Upper lobe of left lung (tissue), 6 donors: Measurements from ENCODE around the gene ERG. TPM values are rescaled to one million over a fixed set of nuclear protein-coding genes. Genes with fewer than 3 reads are reported as not detected.
A peak's percentile ranks its signal among the peaks of the same experiment; 100 is the strongest.

Experiments
- ATAC-seq, 2 donors: fragments of 200-7000 bp; cut with Tn5 transposase; one replicate each; pipeline ENCODE4 v1.9.1; 2022; ENCODE audit warnings: mild to moderate bottlenecking in 2 of 2, moderate library complexity in 2 of 2; ENCODE audit not compliant: low FRiP score in 2 of 2
- DNase-seq, 2 donors: peaks; one replicate each; pipeline ENCODE4 v3.0.0-alpha.2; 2019 to 2020
- H3K27ac ChIP-seq, 4 donors: fragments of 200-600 bp; sonication (generic); one replicate each; pipeline ENCODE4 v1.5.1; 2016 to 2019
- H3K27me3 ChIP-seq, 4 donors: fragments of 200-600 bp; sonication (generic); one replicate each; pipeline ENCODE4 v1.5.1; 2017 to 2019
- H3K36me3 ChIP-seq, 4 donors: fragments of 200-600 bp; sonication (generic); one replicate each; pipeline ENCODE4 v1.5.1; 2016 to 2019
- H3K4me1 ChIP-seq, 4 donors: fragments of 200-600 bp; sonication (generic); one replicate each; pipeline ENCODE4 v1.5.1; 2018 to 2019
- H3K4me3 ChIP-seq, 4 donors: fragments of 200-600 bp; sonication (generic); one replicate each; pipeline ENCODE4 v1.5.1; 2017 to 2019; ENCODE audit warnings: mild to moderate bottlenecking in 2 of 4, moderate library complexity in 1 of 4
- H3K9me3 ChIP-seq, 4 donors: fragments of 200-600 bp; sonication (generic); one replicate each; pipeline ENCODE4 v1.5.1; 2018 to 2019
- EP300 ChIP-seq, 4 donors: sonication (generic); formaldehyde crosslinking; IDR thresholded peaks; one replicate each; pipeline ENCODE4 v1.5.1; 2017; ENCODE audit warnings: antibody characterized with exemption in 4 of 4, control low read depth in 2 of 4
- POLR2A ChIP-seq, 4 donors: fragments of 450-650 bp; IDR thresholded peaks; one replicate each; pipeline ENCODE4 v1.5.1; 2016 to 2017; ENCODE audit warnings: antibody characterized with exemption in 4 of 4, mild to moderate bottlenecking in 2 of 4
- POLR2AphosphoS5 ChIP-seq, 2 donors: sonication (generic); formaldehyde crosslinking; IDR thresholded peaks; one replicate each; pipeline ENCODE4 v1.5.1; 2017; ENCODE audit warnings: antibody characterized with exemption in 2 of 2
- WGBS, 2 donors: methylation state at CpG; one replicate each; pipeline ENCODE4 v1.1.5; 2017 to 2018; 5-methylcytosine and 5-hydroxymethylcytosine counted together
- total RNA-seq, 6 donors: library from RNA; depleted of rRNA in 4 of 6; stranded (reverse); fragments of >200 nt in 4 of 6; gene quantifications; one replicate each; pipeline versions ENCODE4 v1.1.0 to v1.2.1, GENCODE V29; 2016 to 2021
- TF ChIP-seq, protein P1 (sequence below), 6 experiments: fragments of 450-650 bp in 4 of 6; fragments of 200-600 bp in 2 of 6; sonication (generic) in 2 of 6; IDR thresholded peaks; one replicate each; pipeline ENCODE4 v1.5.1; 2016 to 2019; ENCODE audit warnings: antibody characterized with exemption in 6 of 6
- donor health status: DM: no; HTN: no; CAD: no; lungs with moderate emphysema.
- donor health status: DM: no; HTN: yes; CAD: no; lungs with severe emphysema.

Gene ERG
- total RNA-seq, 6 donors from 2014 or later, result 14.7 to 38.9 (median 18.1) TPM

DNA sequence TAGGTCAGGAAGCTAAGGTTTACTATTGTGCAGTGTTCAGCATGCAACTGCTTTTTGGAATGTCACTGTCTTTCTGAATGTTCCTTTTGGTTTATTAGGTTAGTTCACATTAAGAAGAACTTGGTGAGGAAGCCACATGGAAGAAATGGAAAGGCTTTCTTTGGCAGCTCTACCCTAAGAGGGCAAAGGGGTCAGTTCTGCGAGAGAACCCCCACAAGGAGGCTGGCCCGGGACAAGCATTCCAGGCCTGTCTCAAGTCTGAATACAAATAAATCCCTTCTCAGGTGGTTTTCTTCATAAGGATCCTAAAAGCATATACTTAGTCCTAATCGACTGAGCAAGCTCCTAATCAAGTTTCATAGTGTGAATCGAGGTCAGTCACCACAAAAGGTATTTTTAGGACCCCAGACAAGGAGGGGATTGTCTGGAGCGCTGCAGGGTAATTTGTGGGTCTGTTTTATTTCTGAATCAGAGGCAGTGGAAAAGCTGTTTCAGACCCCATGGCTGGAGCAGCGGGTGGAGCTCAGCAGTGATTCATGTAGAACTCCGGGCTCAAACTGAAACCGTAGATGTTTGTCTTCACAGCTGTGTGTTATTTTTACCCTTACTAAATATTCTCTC is 63.3 kb downstream of the ERG start:
- Histone ChIP-seq H3K4me3 (no peak overlapping the region), H3K36me3 (no peaks in the 10 kb centered on the region), H3K4me1 (peaks cover 13 to 28% (median 22%) of the 10 kb centered on the region in 4 donors), H3K27me3 (no peaks in the 10 kb centered on the region), H3K9me3 (no peaks in the 10 kb centered on the region), H3K27ac (no peak overlapping the region)
- TF ChIP-seq POLR2A (IDR thresholded peaks at IDR 0.05), result no peak
- TF ChIP-seq, protein P1, sequence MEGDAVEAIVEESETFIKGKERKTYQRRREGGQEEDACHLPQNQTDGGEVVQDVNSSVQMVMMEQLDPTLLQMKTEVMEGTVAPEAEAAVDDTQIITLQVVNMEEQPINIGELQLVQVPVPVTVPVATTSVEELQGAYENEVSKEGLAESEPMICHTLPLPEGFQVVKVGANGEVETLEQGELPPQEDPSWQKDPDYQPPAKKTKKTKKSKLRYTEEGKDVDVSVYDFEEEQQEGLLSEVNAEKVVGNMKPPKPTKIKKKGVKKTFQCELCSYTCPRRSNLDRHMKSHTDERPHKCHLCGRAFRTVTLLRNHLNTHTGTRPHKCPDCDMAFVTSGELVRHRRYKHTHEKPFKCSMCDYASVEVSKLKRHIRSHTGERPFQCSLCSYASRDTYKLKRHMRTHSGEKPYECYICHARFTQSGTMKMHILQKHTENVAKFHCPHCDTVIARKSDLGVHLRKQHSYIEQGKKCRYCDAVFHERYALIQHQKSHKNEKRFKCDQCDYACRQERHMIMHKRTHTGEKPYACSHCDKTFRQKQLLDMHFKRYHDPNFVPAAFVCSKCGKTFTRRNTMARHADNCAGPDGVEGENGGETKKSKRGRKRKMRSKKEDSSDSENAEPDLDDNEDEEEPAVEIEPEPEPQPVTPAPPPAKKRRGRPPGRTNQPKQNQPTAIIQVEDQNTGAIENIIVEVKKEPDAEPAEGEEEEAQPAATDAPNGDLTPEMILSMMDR (IDR thresholded peaks at IDR 0.05), result no peak
- no peak for TF ChIP-seq EP300 (IDR thresholded peaks at IDR 0.05)
- no peak for TF ChIP-seq POLR2AphosphoS5 (IDR thresholded peaks at IDR 0.05)
- DNase-seq, result no peak
- peak in 1 of 2 donors; percentile 43 for ATAC-seq
- WGBS, 2 donors, result 59 to 69% methylated on average over 8 of the region's 8 CpGs

DNA sequence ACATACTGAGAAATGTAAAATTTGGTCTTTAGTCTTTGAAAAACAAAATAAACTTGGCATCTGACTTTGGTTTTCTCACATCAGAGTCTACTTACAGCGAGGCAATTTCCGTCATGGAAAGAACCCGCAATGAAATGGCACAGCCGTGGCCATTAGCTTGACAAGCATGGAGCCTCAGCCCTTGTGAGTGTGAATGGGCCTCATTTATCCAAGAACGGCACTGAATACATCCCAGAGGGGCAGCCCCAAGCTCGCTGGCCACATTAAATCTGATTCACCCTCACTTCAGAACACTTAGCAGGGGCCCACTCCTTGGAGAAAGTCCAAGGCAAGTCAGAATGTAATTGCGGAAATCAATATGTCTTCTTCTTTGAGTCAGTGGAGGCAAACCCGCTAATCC is 64.8 kb downstream of the ERG start:
- Histone ChIP-seq H3K4me1 (peaks cover 2 to 15% (median 9%) of the 10 kb centered on the region in 4 donors), H3K36me3 (no peaks in the 10 kb centered on the region), H3K27ac (no peak overlapping the region), H3K4me3 (no peak overlapping the region), H3K27me3 (no peaks in the 10 kb centered on the region), H3K9me3 (no peaks in the 10 kb centered on the region)
- ATAC-seq, result no peak
- 87 to 93% methylated on average over 8 of the region's 8 CpGs for WGBS, 2 donors
- DNase-seq, result no peak
- TF ChIP-seq POLR2AphosphoS5 (IDR thresholded peaks at IDR 0.05), result no peak
- no peak for TF ChIP-seq POLR2A (IDR thresholded peaks at IDR 0.05)
- TF ChIP-seq, protein P1 (IDR thresholded peaks at IDR 0.05), result no peak
- TF ChIP-seq EP300 (IDR thresholded peaks at IDR 0.05), result no peak

DNA sequence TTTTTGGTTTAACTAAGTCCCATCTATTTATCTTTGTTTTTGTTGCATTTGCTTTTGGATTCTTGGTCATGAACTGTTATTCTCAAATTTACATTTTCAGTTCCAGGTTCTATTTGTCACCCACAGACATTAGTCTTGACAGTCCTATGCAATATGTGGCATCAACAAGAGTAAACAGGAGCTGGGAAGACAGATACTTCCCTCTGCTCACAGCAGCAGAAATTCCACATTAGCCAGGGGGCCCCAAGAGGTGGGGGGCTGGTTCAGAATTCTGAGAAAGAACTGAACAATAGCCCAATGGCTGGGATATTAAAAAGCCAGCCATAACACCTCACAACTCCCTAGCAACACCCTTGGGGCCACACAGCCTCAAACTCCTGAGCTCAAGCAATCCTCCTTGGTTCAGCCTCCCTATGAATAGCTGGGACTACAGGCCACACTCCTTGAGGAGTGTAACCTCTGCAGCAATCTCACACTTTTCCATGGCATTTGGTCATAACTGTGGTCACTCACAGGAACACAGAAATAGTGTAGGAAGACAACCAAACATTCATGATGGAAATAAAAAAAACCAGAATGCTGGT is 67.8 kb downstream of the ERG start:
- ATAC-seq (no peak), DNase-seq (no peak)
- no peaks in the 10 kb centered on the region for H3K36me3 ChIP-seq
- H3K4me1 ChIP-seq, result peaks cover 0 to 5% (median under 1%) of the 10 kb centered on the region in 4 donors
- TF ChIP-seq POLR2A (IDR thresholded peaks at IDR 0.05) (no peak), EP300 (IDR thresholded peaks at IDR 0.05) (no peak), POLR2AphosphoS5 (IDR thresholded peaks at IDR 0.05) (no peak)
- TF ChIP-seq, protein P1 (IDR thresholded peaks at IDR 0.05), result no peak
- no peaks in the 10 kb centered on the region for H3K9me3 ChIP-seq
- H3K27ac ChIP-seq, result no peak overlapping the region
- no peaks in the 10 kb centered on the region for H3K27me3 ChIP-seq
- H3K4me3 ChIP-seq, result no peak overlapping the region

DNA sequence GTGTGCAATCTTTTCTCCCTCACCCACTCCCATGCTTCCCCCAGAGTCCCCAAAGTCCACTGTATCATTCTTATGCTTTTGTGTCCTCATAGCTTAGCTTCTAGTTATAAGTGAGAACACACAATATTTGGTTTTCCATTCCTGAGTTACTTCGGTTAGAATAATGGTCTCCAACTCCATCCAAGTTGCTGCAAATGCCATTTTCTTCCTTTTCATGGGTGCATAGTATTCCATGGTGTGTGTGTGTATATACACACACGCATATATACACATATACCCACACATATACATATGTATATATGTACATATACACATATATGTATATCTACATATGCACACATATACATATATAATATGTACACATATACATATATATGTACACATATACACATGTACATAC is 69.3 kb downstream of the ERG start:
- no peak for ATAC-seq
- Histone ChIP-seq H3K9me3 (no peaks in the 10 kb centered on the region), H3K4me3 (no peak overlapping the region), H3K36me3 (no peaks in the 10 kb centered on the region), H3K4me1 (no peaks in the 10 kb centered on the region), H3K27me3 (no peaks in the 10 kb centered on the region), H3K27ac (no peak overlapping the region)
- no peak for TF ChIP-seq POLR2A (IDR thresholded peaks at IDR 0.05)
- TF ChIP-seq POLR2AphosphoS5 (IDR thresholded peaks at IDR 0.05), result no peak
- TF ChIP-seq, protein P1 (IDR thresholded peaks at IDR 0.05), result no peak
- no peak for TF ChIP-seq EP300 (IDR thresholded peaks at IDR 0.05)
- 88 to 94% methylated on average over 2 of the region's 2 CpGs for WGBS, 2 donors
- DNase-seq, result no peak

DNA sequence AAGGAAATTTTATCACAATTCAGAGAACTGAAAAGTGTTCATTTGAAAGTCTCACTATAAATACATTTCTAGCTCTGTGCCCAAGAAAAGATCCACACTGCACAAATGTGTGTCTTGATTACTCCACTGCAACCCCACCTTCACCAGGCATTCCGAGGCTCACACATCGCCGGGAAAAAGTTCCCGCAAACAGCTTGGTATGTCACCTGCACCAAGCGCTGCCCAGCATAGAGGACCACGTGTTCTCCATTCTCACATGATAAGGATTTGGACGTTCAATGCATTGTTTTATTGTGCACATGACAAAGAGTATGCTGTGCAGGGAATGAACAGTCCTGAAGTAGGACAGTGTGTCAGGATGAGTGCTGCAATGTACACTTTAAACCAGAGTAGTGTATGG is 70.1 kb downstream of the ERG start:
- H3K27me3 ChIP-seq, result no peaks in the 10 kb centered on the region
- TF ChIP-seq, protein P1 (IDR thresholded peaks at IDR 0.05), result no peak
- TF ChIP-seq POLR2AphosphoS5 (IDR thresholded peaks at IDR 0.05), result no peak
- WGBS, 2 donors, result 70 to 73% methylated on average over 7 of the region's 7 CpGs
- no peak overlapping the region for H3K27ac ChIP-seq
- no peak for ATAC-seq
- DNase-seq, result no peak
- H3K9me3 ChIP-seq, result no peaks in the 10 kb centered on the region
- no peaks in the 10 kb centered on the region for H3K4me1 ChIP-seq
- H3K36me3 ChIP-seq, result peaks cover 0 to 3% (median 0%) of the 10 kb centered on the region in 4 donors
- H3K4me3 ChIP-seq, result no peak overlapping the region
